GM21723 (cell line): ENCODE results near the gene ZNF367.
"Not testable (repeated sequence)": the region's sequence is repeated elsewhere in the genome, so short reads cannot be mapped to it uniquely, and the experiment has no call there.

Experiments used
- ATAC-seq: cut with Tn5 transposase; IDR thresholded peaks from one replicate; pipeline ENCODE4 v1.9.1; 2021; ENCODE audit warnings: mild to moderate bottlenecking, moderate library complexity; ENCODE audit not compliant: unreplicated experiment

Gene ZNF367

GRCh38 chr9:96400132-96400910 lies 17.8 kb downstream of the ZNF367 start:
- ATAC-seq: no peak

GRCh38 chr9:96399325-96399633 lies 18.9 kb downstream of the ZNF367 start:
- peak; percentile 32 for ATAC-seq

GRCh38 chr9:96398582-96399324 lies 19.4 kb downstream of the ZNF367 start:
- ATAC-seq: peak; percentile 90

- ATAC-seq: no peak
Measured at GRCh38 chr9:96395964-96396363, 22.2 kb downstream of the ZNF367 start.

GRCh38 chr9:96394832-96395496 lies 23.2 kb downstream of the ZNF367 start:
- ATAC-seq: no peak

GRCh38 chr9:96392263-96392662 lies 25.9 kb downstream of the ZNF367 start:
- ATAC-seq: no peak

GRCh38 chr9:96391021-96391765 lies 27.0 kb downstream of the ZNF367 start:
- no peak for ATAC-seq

- ATAC-seq: no peak
Measured at GRCh38 chr9:96388144-96388543, 30.0 kb downstream of the ZNF367 start.

GRCh38 chr9:96386157-96386556 lies 32.0 kb downstream of the ZNF367 start:
- no peak for ATAC-seq

- no peak for ATAC-seq
Measured at GRCh38 chr9:96383165-96383942, 34.8 kb downstream of the ZNF367 start, which contains the start of gene SLC35D2. SLC35D2 (minus strand) TSS chr9:96383711; CDS start chr9:96383634, 77 bp downstream.

- ATAC-seq: no peak
Measured at GRCh38 chr9:96382839-96383164, 35.4 kb downstream of the ZNF367 start.

- no peak for ATAC-seq
Measured at GRCh38 chr9:96382175-96382574, 36.0 kb downstream of the ZNF367 start.

GRCh38 chr9:96381696-96382095 lies 36.5 kb downstream of the ZNF367 start:
- no peak for ATAC-seq

GRCh38 chr9:96381125-96381524 lies 37.0 kb downstream of the ZNF367 start:
- ATAC-seq: no peak

GRCh38 chr9:96379461-96379860 lies 38.7 kb downstream of the ZNF367 start:
- no peak for ATAC-seq

- no peak for ATAC-seq
Measured at GRCh38 chr9:96378187-96378586, 40.0 kb downstream of the ZNF367 start.

- no peak for ATAC-seq
Measured at GRCh38 chr9:96376891-96377874, 41.0 kb downstream of the ZNF367 start.

GRCh38 chr9:96375507-96375906 lies 42.7 kb downstream of the ZNF367 start:
- not testable (repeated sequence) for ATAC-seq

GRCh38 chr9:96367943-96368342 lies 50.2 kb downstream of the ZNF367 start:
- no peak for ATAC-seq
